Activated T-cell treated with anti-CD3 and anti-CD28 coated beads, Interleukin-2, amount 50 U/mL, for 24 hours (primary cell): ENCODE measurements around the gene SRGAP1.

Experiments used
- DNase-seq: peaks from one replicate; pipeline ENCODE4 v3.0.0-alpha.2; 2020
- H3K27ac Mint-ChIP-seq: 2 replicates; pipeline ENCODE4 v1.8.0; 2020; ENCODE audit warnings: mild to moderate bottlenecking, mixed read lengths
- H3K27me3 Mint-ChIP-seq: 2 replicates; pipeline ENCODE4 v1.8.0; 2020; ENCODE audit warnings: mixed read lengths
- H3K36me3 Mint-ChIP-seq: 2 replicates; pipeline ENCODE4 v1.8.0; 2020; ENCODE audit warnings: low read depth, mixed read lengths
- H3K4me1 Mint-ChIP-seq: 2 replicates; pipeline ENCODE4 v1.8.0; 2020; ENCODE audit warnings: low read depth, mixed read lengths
- H3K4me3 Mint-ChIP-seq: 2 replicates; pipeline ENCODE4 v1.8.0; 2020; ENCODE audit warnings: mild to moderate bottlenecking, moderate library complexity, mixed read lengths
- H3K9me3 Mint-ChIP-seq: 2 replicates; pipeline ENCODE4 v1.8.0; 2020; ENCODE audit warnings: mixed read lengths

Gene SRGAP1

DNA sequence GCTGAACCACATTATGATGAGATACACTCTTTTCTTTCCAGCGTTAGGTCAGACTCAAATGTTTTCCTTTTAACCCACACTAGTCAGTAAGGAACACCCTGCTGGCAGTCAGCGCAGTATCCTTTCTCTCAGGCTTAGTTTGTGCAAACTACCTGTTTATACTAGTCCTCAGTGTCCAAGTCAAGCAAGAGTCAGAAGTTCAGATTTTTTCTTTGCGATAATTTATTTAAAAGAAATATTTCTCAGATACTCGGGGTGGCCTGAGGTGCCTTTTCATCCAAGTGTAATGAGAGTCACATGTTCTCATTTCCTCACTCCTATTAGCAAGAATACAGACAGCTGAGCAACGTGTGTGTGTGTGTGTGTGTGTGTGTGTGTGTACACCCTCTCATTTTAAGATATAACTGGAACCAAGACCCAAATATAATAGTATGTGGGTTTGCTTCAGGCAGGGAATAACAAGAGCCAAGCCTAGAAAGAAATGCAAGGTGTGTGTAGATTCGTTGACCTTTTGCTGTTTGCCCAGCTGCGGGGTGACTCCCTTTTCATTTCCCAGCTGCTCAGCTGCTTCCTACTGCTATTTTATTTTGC lies 194.9 kb downstream of the SRGAP1 start:
- Mint-ChIP-seq H3K9me3 (no peaks in the 10 kb centered on the region), H3K4me3 (no peak overlapping the region), H3K27ac (no peak overlapping the region), H3K4me1 (no peaks in the 10 kb centered on the region), H3K36me3 (no peaks in the 10 kb centered on the region), H3K27me3 (no peaks in the 10 kb centered on the region)
- DNase-seq = no peak

DNA sequence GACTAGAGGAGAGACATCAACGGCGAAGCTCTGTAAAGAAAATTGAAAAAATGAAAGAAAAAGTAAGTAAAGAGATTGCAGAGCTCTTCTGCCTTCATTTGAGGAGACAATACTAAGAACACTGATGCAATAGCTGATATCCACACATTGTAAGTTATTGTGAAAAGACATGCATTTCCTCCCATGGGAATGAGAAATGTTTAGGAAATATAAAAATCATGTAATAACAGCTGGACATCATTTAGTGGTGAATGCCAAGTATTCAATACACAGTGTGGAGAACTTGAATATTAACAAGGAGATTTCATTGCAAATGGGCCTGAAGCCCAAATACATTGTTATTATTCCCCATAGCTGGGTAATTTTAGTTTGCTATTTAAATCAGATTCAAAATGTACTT lies 198.4 kb downstream of the SRGAP1 start:
- Mint-ChIP-seq H3K4me1 (no peaks in the 10 kb centered on the region), H3K27ac (no peak overlapping the region), H3K36me3 (no peaks in the 10 kb centered on the region), H3K9me3 (no peaks in the 10 kb centered on the region), H3K27me3 (peaks cover 3% of the 10 kb centered on the region), H3K4me3 (no peak overlapping the region)
- no peak for DNase-seq

DNA sequence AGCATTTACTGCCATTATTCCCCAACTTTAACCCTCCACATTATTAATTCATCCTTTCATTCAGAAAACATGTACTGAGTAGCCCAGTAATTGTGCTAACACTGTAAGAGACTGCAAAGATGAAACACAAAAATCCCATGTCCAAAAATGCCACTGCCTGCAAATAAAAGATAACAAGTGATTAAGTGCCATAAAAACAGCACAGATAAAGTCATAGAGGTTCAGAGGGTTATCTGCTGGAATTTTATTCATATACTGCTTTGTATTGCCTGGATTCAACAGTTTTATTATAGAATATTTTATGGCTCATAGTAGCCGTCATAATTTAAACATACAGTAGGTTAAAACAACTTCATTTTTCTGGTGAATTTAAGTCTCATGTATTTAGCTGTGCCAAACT lies 199.7 kb downstream of the SRGAP1 start:
- no peaks in the 10 kb centered on the region for H3K36me3 Mint-ChIP-seq
- no peak overlapping the region for H3K4me3 Mint-ChIP-seq
- no peak overlapping the region for H3K27ac Mint-ChIP-seq
- no peak for DNase-seq
- H3K27me3 Mint-ChIP-seq = peaks cover 3% of the 10 kb centered on the region
- no peaks in the 10 kb centered on the region for H3K4me1 Mint-ChIP-seq
- no peaks in the 10 kb centered on the region for H3K9me3 Mint-ChIP-seq

DNA sequence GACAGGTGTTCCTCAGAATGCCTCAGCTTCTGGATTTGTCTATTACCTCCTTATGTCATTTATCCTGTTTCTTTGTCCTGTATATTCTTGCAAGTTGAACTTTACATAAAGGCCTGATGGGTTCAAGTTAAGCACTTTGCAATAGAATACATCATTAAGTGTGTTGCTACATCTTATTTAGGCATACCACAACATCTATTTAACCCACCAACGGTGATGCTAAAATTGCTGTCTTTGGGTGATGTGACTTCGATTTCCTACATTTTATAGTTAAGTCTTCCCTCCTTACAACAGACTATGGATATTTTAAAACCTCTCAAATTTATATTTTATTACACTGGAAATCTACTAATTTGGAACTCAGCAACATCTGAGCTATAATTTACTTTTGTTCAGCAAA lies 206.6 kb downstream of the SRGAP1 start:
- DNase-seq = no peak
- Mint-ChIP-seq H3K4me1 (no peaks in the 10 kb centered on the region), H3K36me3 (no peaks in the 10 kb centered on the region), H3K9me3 (no peaks in the 10 kb centered on the region), H3K4me3 (no peak overlapping the region), H3K27me3 (peaks cover 16% of the 10 kb centered on the region), H3K27ac (no peak overlapping the region)

DNA sequence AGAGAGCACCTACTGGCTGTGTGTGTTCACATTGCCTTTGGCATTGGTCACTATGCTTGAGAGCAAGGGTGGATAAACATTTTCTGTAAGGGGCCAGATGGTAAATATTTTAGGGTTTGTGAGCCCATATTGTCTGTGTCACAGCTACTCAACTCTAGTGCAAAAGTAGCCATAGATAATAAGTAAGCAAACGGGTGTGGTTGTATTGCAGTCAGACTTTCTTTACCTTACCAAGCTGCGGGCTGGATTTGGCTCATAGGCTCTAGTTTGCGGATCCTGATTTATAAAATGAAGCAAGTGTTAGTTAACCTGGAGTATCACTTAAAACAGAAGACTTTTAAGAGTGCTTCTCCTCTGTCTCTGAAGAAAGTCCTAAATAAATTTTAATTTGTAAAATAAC lies 208.6 kb downstream of the SRGAP1 start:
- Mint-ChIP-seq H3K4me1 (no peaks in the 10 kb centered on the region), H3K27me3 (peaks cover 15% of the 10 kb centered on the region), H3K27ac (no peak overlapping the region), H3K4me3 (no peak overlapping the region), H3K9me3 (no peaks in the 10 kb centered on the region), H3K36me3 (no peaks in the 10 kb centered on the region)
- no peak for DNase-seq

DNA sequence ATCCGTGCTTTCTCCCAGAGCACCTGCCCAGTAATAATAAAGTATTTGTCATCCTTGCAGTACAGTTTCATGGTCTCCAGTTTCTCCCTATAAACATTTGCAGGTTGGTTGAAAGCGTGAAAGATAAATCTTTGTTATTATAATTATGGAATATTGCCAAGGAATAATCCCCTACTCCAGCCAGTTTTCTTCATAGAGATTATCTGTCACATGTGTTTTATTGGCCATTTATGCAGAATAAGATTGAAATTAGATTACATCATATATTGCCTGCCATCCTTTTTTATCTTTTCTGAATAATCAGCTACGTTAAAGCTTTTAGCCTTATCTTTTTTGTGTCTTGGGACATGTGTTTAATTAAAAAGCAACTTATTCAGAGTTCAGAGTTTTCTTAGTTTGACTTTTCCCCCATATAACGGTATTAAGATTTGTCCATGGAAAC lies 209.6 kb downstream of the SRGAP1 start:
- Mint-ChIP-seq H3K9me3 (no peaks in the 10 kb centered on the region), H3K4me3 (no peak overlapping the region), H3K4me1 (no peaks in the 10 kb centered on the region), H3K36me3 (no peaks in the 10 kb centered on the region), H3K27me3 (peaks cover 15% of the 10 kb centered on the region), H3K27ac (no peak overlapping the region)
- DNase-seq = no peak

DNA sequence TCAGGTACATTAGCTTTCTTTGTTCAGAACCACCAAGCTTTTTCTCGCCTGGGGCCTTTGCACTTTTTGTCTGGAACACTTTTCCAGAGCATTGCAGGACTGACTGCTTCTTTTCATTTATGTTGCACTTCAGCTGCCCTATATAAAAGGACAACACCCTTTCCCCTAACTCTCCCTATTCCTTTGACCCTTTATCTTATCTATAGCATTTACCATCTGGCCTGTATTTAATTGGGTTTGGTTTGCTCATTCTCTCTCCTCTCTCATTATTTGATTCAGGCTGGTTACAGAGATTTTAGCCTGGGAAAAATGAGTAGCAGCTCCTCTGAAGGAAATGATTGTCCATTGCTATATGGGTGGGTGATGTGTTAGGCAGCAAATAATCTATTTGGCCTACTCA lies 212.2 kb downstream of the SRGAP1 start:
- DNase-seq = no peak
- H3K36me3 Mint-ChIP-seq = no peaks in the 10 kb centered on the region
- H3K4me3 Mint-ChIP-seq = no peak overlapping the region
- H3K4me1 Mint-ChIP-seq = no peaks in the 10 kb centered on the region
- peaks cover 10% of the 10 kb centered on the region for H3K27me3 Mint-ChIP-seq
- no peak overlapping the region for H3K27ac Mint-ChIP-seq
- no peaks in the 10 kb centered on the region for H3K9me3 Mint-ChIP-seq

DNA sequence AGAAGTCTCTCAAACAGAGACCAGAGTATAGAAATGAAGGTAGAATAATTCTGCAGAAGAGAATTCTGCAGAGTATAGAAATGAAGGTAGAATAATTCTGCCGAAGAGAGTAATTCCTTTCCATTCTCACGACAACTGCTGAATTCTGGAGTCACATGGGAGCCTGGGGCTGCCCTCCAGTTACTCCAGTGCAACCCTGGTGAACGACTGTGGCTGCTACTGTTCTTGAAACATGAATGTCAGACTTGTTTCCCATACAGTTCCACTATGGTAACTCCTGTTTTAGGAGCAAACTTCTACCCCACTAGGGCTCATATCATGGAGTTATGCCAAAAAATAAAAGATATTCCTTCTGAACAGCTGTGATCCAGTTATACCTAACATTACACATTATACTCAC lies 213.2 kb downstream of the SRGAP1 start:
- no peak overlapping the region for H3K27ac Mint-ChIP-seq
- H3K36me3 Mint-ChIP-seq = no peaks in the 10 kb centered on the region
- no peaks in the 10 kb centered on the region for H3K9me3 Mint-ChIP-seq
- no peaks in the 10 kb centered on the region for H3K4me1 Mint-ChIP-seq
- DNase-seq = no peak
- H3K27me3 Mint-ChIP-seq = peaks cover 6% of the 10 kb centered on the region
- no peak overlapping the region for H3K4me3 Mint-ChIP-seq

DNA sequence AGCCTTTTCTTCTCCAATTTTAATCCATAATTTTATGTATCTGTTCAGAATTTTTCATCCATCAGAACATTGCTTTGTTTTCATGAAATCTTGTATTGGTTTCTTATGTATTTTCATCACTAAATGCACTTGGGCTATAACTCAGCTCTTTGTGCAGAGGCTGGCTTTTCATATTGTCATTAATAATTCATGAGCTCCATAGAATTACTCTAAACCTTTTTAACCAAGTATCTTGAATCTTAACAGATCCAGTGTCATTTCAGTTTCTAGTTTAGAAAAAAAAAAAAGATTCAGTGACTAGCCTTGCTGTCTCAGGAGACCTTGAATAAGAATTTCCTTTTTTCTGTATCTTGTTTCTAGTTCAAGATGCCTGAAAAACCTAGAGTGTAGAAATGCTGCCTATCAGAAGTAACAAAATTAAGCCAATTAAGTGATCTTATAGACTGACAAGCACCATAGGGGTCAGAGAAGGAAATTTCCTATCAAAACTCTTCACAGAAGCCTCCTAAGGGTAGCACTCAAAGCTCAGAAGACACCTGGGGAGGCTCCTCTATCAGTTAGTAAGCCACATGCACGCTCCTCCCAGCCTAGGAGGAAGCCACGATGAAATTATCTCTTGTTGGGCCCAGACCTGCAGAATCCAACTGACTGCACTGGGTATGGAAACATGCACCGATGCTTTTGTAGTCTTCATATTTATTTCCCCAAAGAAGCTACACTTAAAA lies 214.2 kb downstream of the SRGAP1 start:
- Mint-ChIP-seq H3K27ac (no peak overlapping the region), H3K4me1 (no peaks in the 10 kb centered on the region), H3K9me3 (no peaks in the 10 kb centered on the region), H3K27me3 (peaks cover 6% of the 10 kb centered on the region), H3K4me3 (no peak overlapping the region), H3K36me3 (no peaks in the 10 kb centered on the region)
- DNase-seq = no peak

DNA sequence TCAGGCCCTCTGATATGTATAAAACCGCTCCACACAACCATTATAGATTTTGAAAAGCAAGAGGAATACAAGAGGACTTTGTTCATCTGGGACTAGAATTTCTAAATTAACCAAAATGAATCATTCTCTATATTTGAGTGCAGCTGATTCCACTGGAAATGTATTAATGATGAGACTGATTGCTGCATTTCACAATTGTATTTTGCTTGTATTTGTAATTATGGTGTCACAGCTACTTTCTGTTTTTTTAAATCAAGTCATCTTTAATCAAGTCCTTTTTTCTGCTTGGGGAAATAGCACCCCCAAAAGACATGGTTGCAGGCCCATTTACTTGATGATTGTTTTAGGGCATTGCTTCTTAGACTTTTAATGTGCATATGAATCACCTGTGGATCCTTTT lies 215.2 kb downstream of the SRGAP1 start:
- DNase-seq = no peak
- Mint-ChIP-seq H3K4me3 (no peak overlapping the region), H3K36me3 (no peaks in the 10 kb centered on the region), H3K27me3 (peaks cover 9% of the 10 kb centered on the region), H3K4me1 (no peaks in the 10 kb centered on the region), H3K27ac (no peak overlapping the region), H3K9me3 (no peaks in the 10 kb centered on the region)

DNA sequence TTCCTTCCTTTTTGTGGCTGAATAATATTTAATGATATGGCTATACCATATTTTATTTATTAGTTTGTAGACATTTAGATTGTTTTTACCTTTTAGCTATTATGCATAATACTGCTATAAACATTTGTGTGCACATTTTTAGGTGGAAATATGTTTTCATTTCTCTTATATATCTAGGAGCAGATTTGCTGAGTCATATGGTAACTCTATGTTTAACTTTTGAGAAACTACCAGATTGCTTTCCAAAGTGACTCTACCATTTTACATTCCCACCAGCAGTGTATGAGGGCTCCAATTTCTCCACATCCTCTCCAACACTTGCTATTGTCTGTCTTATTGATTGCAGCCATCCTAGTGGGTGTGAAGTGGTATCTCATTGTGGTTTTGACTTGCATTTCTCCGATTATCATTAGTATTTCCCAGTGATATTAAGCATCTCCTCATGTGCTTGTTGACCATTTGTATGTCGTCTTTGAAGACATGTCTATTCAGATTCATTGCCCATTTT lies 217.4 kb downstream of the SRGAP1 start:
- Mint-ChIP-seq H3K36me3 (no peaks in the 10 kb centered on the region), H3K4me3 (no peak overlapping the region), H3K9me3 (no peaks in the 10 kb centered on the region), H3K4me1 (no peaks in the 10 kb centered on the region), H3K27ac (no peak overlapping the region), H3K27me3 (peaks cover 3% of the 10 kb centered on the region)
- DNase-seq = no peak

DNA sequence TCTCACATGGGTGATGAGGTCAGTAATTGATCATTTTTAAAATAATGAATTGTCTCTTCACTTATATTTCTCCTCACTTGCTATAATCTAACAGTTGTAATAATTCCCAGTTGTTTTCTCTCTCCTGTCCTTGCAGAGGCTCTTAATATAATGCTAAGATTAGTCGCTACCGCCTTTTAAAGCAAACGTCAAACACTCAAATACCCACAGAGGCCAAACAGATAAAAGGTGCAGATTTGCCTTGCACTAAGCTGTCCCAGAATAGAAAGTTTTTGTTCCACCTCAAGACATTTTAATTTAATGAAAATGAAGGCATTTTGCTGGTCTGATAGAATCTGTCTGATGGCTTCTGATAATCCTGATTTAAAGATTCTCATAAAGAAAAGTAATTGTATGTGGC lies 218.6 kb downstream of the SRGAP1 start:
- Mint-ChIP-seq H3K4me1 (no peaks in the 10 kb centered on the region), H3K36me3 (no peaks in the 10 kb centered on the region)

DNA sequence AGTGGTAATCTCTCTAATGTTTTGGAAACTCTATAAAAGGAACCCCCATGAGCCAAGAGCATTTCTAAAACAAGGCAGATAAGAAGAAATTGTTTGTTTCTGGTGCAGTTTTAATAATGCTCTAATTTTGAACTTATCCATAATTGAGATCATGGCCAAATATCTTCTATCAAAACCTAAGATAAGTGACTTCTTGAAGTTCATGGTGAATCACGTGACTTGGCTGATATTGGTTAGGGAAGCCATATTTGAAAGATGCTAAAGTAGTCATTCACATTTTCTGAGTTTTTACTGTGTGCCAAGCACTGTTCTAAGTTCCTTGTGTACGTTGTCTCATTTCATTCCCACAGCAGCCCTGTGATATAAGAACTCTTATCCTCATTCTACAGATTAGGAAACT lies 219.7 kb downstream of the SRGAP1 start:
- Mint-ChIP-seq H3K9me3 (no peaks in the 10 kb centered on the region), H3K27ac (no peak overlapping the region), H3K4me1 (no peaks in the 10 kb centered on the region), H3K27me3 (peaks cover 3% of the 10 kb centered on the region), H3K36me3 (no peaks in the 10 kb centered on the region), H3K4me3 (no peak overlapping the region)
- DNase-seq = no peak

More for the DNA sequence above, 218.6 kb downstream of the SRGAP1 start:
- Mint-ChIP-seq H3K27ac (no peak overlapping the region), H3K9me3 (no peaks in the 10 kb centered on the region), H3K4me3 (no peak overlapping the region), H3K27me3 (peaks cover 3% of the 10 kb centered on the region)
- DNase-seq = no peak

DNA sequence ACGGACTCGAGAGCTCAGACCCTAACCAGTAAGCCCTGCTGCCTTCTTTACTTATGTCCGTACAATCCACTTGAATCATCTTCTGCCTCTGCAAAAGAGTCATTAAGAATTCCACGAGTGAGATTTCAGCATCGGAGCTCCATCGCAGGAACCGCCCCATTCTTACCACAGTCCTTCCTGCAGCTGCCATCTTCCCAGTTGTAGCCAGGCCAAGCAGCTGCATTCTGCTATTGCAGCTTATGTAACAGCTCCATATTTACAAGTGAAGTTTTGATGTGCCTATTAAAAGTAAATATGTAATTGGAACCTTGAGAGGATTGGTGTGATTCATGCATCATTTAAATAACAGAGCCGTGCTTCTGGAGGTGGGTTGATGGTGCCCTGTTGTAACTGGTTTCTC lies 220.2 kb downstream of the SRGAP1 start:
- Mint-ChIP-seq H3K36me3 (no peaks in the 10 kb centered on the region), H3K4me3 (no peak overlapping the region), H3K9me3 (no peaks in the 10 kb centered on the region), H3K27me3 (peaks cover 3% of the 10 kb centered on the region), H3K27ac (no peak overlapping the region), H3K4me1 (no peaks in the 10 kb centered on the region)
- no peak for DNase-seq

DNA sequence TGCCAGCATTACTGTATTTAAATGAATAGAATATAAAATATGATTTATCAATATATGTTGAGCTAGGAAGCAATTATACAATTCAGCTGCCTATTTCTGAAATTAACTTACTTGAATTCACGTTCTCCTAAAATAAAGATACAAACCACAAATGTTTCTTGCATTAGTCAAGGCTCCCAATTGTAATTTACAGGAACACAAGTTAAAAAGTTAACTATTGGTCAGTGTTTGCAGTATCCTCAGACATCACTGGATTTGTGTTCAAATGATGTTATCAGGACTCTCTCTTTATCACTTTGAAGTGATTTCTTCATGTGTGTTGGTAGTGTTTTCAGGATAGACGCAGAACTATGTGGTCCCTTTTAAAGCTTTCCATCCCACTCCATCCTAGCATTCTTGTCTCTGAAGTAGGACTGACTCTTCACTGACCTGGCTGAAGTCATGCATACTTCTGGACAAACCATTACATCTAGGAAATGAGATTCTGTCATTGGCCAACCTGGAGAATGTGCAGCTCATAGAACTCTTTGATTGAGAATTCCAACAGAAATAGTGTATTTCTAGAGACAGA lies 221.5 kb downstream of the SRGAP1 start:
- Mint-ChIP-seq H3K4me1 (no peaks in the 10 kb centered on the region), H3K9me3 (no peaks in the 10 kb centered on the region), H3K27ac (no peak overlapping the region), H3K27me3 (peaks cover 3% of the 10 kb centered on the region), H3K36me3 (no peaks in the 10 kb centered on the region), H3K4me3 (no peak overlapping the region)
- no peak for DNase-seq
